Suprapubic skin (tissue), 4 donors: Measurements from ENCODE around the gene MCCC2.

Experiments used
- EP300 ChIP-seq: sonication (generic); formaldehyde crosslinking; IDR thresholded peaks from one replicate; pipeline ENCODE4 v1.6.1; 2017; ENCODE audit warnings: antibody characterized with exemption
- POLR2A ChIP-seq, 2 donors: fragments of 450-650 bp; IDR thresholded peaks; one replicate each; pipeline ENCODE4 v1.6.1; 2017; ENCODE audit warnings: antibody characterized with exemption in 2 of 2, mild to moderate bottlenecking in 2 of 2, moderate library complexity in 2 of 2
- POLR2AphosphoS5 ChIP-seq, 3 donors: sonication (generic); formaldehyde crosslinking; IDR thresholded peaks; one replicate each; pipeline ENCODE4 v1.6.1; 2017; ENCODE audit warnings: antibody characterized with exemption in 3 of 3
- TF ChIP-seq, protein P1 (sequence below), 2 donors: fragments of 200-600 bp in 1 of 2; fragments of 450-650 bp in 1 of 2; sonication (generic) in 1 of 2; IDR thresholded peaks; one replicate each; pipeline ENCODE4 v1.5.1; 2016 to 2019; ENCODE audit warnings: antibody characterized with exemption in 2 of 2, mild to moderate bottlenecking in 1 of 2, moderate library complexity in 1 of 2

DNA sequence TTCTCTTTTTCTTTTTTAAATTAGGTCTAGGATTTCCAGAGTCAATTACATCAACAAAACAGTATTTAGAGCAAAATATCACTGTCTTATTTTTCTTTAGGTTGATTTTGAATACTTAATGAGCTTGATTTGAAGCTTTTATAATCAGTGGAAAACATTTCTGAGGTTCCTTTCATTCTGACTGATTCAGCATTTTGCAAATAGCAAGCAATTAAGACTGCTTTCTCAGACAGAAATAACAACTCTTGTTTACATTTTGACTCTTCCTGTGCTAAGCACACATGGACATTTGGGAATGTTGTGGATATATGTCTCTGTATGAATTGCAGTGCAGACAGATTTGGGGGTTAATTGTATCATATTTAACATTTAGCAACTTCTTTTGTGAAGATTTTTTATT lies 22.2 kb upstream of the MCCC2 start:
- TF ChIP-seq, protein P1, sequence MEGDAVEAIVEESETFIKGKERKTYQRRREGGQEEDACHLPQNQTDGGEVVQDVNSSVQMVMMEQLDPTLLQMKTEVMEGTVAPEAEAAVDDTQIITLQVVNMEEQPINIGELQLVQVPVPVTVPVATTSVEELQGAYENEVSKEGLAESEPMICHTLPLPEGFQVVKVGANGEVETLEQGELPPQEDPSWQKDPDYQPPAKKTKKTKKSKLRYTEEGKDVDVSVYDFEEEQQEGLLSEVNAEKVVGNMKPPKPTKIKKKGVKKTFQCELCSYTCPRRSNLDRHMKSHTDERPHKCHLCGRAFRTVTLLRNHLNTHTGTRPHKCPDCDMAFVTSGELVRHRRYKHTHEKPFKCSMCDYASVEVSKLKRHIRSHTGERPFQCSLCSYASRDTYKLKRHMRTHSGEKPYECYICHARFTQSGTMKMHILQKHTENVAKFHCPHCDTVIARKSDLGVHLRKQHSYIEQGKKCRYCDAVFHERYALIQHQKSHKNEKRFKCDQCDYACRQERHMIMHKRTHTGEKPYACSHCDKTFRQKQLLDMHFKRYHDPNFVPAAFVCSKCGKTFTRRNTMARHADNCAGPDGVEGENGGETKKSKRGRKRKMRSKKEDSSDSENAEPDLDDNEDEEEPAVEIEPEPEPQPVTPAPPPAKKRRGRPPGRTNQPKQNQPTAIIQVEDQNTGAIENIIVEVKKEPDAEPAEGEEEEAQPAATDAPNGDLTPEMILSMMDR (IDR thresholded peaks at IDR 0.05), result no peak
- no peak for TF ChIP-seq POLR2AphosphoS5 (IDR thresholded peaks at IDR 0.05)
- no peak for TF ChIP-seq POLR2A (IDR thresholded peaks at IDR 0.05)
- no peak for TF ChIP-seq EP300
